Activated CD8-positive, alpha-beta memory T cell treated with anti-CD3 and anti-CD28 coated beads for 24 hours (primary cell): Measurements from ENCODE around the gene NDUFC1.
A peak's percentile ranks its signal among the peaks of the same experiment; 100 is the strongest.
"Not testable (repeated sequence)": the region's sequence is repeated elsewhere in the genome, so short reads cannot be mapped to it uniquely, and the experiment has no call there.

Source experiments
- DNase-seq: peaks from one replicate; pipeline ENCODE4 v3.0.0-alpha.2; 2020

The NDUFC1 gene

GRCh38 chr4:139301821-139302611 lies at the start of gene NDUFC1:
Gene NDUFC1, minus strand, starts transcription at chr4:139302477. Its CDS starts 6,679 bp downstream, at chr4:139295798.
- peak; percentile 82 for DNase-seq

GRCh38 chr4:139337612-139338011 lies 35.3 kb upstream of the NDUFC1 start:
- DNase-seq, result no peak

- DNase-seq, result no peak
These were observed 30.8 kb upstream of the NDUFC1 start for GRCh38 chr4:139333046-139333445.

- DNase-seq, result no peak
These were observed 28.9 kb upstream of the NDUFC1 start for GRCh38 chr4:139331185-139331584.

- no peak for DNase-seq
These were observed 28.0 kb upstream of the NDUFC1 start for GRCh38 chr4:139330283-139330682.

GRCh38 chr4:139329665-139330200 lies 27.5 kb upstream of the NDUFC1 start:
- DNase-seq, result no peak

GRCh38 chr4:139324620-139325019 lies 22.3 kb upstream of the NDUFC1 start:
- DNase-seq, result no peak

GRCh38 chr4:139322541-139322940 lies 20.3 kb upstream of the NDUFC1 start:
- DNase-seq, result not testable (repeated sequence)

- not testable (repeated sequence) for DNase-seq
These were observed 19.8 kb upstream of the NDUFC1 start for GRCh38 chr4:139322070-139322469.

GRCh38 chr4:139319571-139319970 lies 17.3 kb upstream of the NDUFC1 start:
- DNase-seq, result no peak

- no peak for DNase-seq
These were observed 15.4 kb upstream of the NDUFC1 start for GRCh38 chr4:139317635-139318034.

- DNase-seq, result no peak
These were observed 14.5 kb upstream of the NDUFC1 start for GRCh38 chr4:139316733-139317132.

- DNase-seq, result no peak
These were observed 13.0 kb upstream of the NDUFC1 start for GRCh38 chr4:139315221-139315675.

- no peak for DNase-seq
These were observed 11.9 kb upstream of the NDUFC1 start for GRCh38 chr4:139314047-139314800.

GRCh38 chr4:139313414-139313813 lies 11.1 kb upstream of the NDUFC1 start:
- not testable (repeated sequence) for DNase-seq

GRCh38 chr4:139312552-139313332 lies 10.5 kb upstream of the NDUFC1 start:
- no peak for DNase-seq

- DNase-seq, result no peak
These were observed 9.6 kb upstream of the NDUFC1 start for GRCh38 chr4:139311909-139312308.

- DNase-seq, result no peak
These were observed 2.6 kb upstream of the NDUFC1 start for GRCh38 chr4:139304920-139305319.

- peak; percentile 98 for DNase-seq
These were observed 1.0 kb downstream of the NDUFC1 start, which contains the start of gene NAA15 for GRCh38 chr4:139301113-139301820. Gene NAA15, plus strand, starts transcription at chr4:139301505. Its CDS starts 273 bp downstream, at chr4:139301778.

- DNase-seq, result no peak
These were observed 1.7 kb downstream of the NDUFC1 start for GRCh38 chr4:139300431-139301112.

GRCh38 chr4:139299536-139299935 lies 2.7 kb downstream of the NDUFC1 start:
- DNase-seq, result no peak
